Gastroesophageal sphincter (tissue), 4 donors: ENCODE measurements around the gene RAB26. TPM values are rescaled to one million over a fixed set of nuclear protein-coding genes. Genes with fewer than 3 reads are reported as not detected.

Source experiments
- ATAC-seq: fragments of 150-250 bp; one replicate; pipeline ENCODE4 v1.9.1; 2016; ENCODE audit warnings: mild to moderate bottlenecking, moderate library complexity
- H3K27ac ChIP-seq, 4 donors: fragments of 200-600 bp; sonication (generic) in 3 of 4; 1 replicate in 3 of 4; 2 replicates in 1 of 4; pipeline ENCODE4 v1.5.1; 2016 to 2019
- H3K27me3 ChIP-seq: fragments of 200-600 bp; sonication (generic); one replicate; pipeline ENCODE4 v1.5.1; 2019
- H3K36me3 ChIP-seq, 2 donors: fragments of 200-600 bp; sonication (generic); one replicate each; pipeline ENCODE4 v1.5.1; 2019; ENCODE audit warnings: control low read depth in 1 of 2
- H3K4me1 ChIP-seq, 3 donors: fragments of 200-600 bp; sonication (generic); 1 replicate in 2 of 3; 2 replicates in 1 of 3; pipeline ENCODE4 v1.5.1; 2016 to 2019; ENCODE audit warnings: control low read depth in 2 of 3
- H3K4me3 ChIP-seq, 2 donors: fragments of 200-600 bp; sonication (generic); one replicate each; pipeline ENCODE4 v1.5.1; 2019; ENCODE audit warnings: mild to moderate bottlenecking in 1 of 2, moderate library complexity in 1 of 2
- H3K9me3 ChIP-seq, 3 donors: fragments of 200-600 bp; sonication (generic); one replicate each; pipeline ENCODE4 v1.5.1; 2017 to 2019; ENCODE audit warnings: control low read depth in 2 of 3
- EP300 ChIP-seq: sonication (generic); formaldehyde crosslinking; IDR thresholded peaks from one replicate; pipeline ENCODE4 v1.6.1; 2017; ENCODE audit warnings: antibody characterized with exemption, mild to moderate bottlenecking
- POLR2A ChIP-seq, 2 donors: fragments of 450-650 bp; IDR thresholded peaks; one replicate each; pipeline ENCODE4 v1.6.1; 2017; ENCODE audit warnings: antibody characterized with exemption in 2 of 2, mild to moderate bottlenecking in 2 of 2, moderate library complexity in 1 of 2
- POLR2AphosphoS5 ChIP-seq: sonication (generic); formaldehyde crosslinking; IDR thresholded peaks from one replicate; pipeline ENCODE4 v1.6.1; 2017; ENCODE audit warnings: antibody characterized with exemption
- WGBS, 2 donors: methylation state at CpG; one replicate each; pipeline ENCODE4 v1.1.5; 2018; ENCODE audit warnings: low coverage in 1 of 2; 5-methylcytosine and 5-hydroxymethylcytosine counted together
- total RNA-seq, 4 donors: library from RNA; depleted of rRNA; stranded (reverse); fragments of >200 nt; gene quantifications; one replicate each; pipeline ENCODE4 v1.1.0, GENCODE V29; 2016
- TF ChIP-seq, protein P1 (sequence below), 4 experiments: fragments of 200-600 bp in 2 of 4; fragments of 450-650 bp in 2 of 4; sonication (generic) in 1 of 4; IDR thresholded peaks; one replicate each; pipeline ENCODE4 v1.5.1; 2017 to 2019; ENCODE audit warnings: antibody characterized with exemption in 4 of 4, mild to moderate bottlenecking in 2 of 4, moderate library complexity in 2 of 4

RAB26 gene
- total RNA-seq, 4 donors from 2014 or later, result 0.39 to 1.0 TPM; not detected in 2

DNA sequence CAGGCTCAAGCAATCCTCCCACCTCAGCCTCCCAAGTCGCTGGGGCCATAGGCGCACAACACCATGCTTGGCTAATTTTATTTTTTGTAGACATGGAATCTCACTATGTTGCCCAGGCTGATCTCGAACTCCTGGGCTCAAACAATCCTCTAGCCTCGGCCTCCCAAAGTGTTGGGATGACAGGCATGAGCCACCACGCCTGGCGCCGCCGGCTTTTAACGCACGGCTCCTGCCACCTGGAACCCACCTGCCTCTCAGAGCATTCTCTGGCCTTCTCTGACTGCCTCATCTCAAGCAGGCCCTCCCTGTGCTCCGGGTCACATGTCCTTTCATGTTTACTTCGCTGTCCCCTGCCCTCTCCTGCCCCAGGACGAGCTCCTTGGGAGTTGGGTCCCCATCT, 37.6 kb downstream of the RAB26 start:
- H3K36me3 ChIP-seq, result no peaks in the 10 kb centered on the region
- no peak overlapping the region for H3K4me3 ChIP-seq
- ATAC-seq, result no peak
- WGBS, 2 donors, result 92 to 97% methylated on average over 11 to 12 of the region's 13 CpGs
- no peaks in the 10 kb centered on the region for H3K27me3 ChIP-seq
- TF ChIP-seq POLR2AphosphoS5, result no peak
- no peak for TF ChIP-seq POLR2A (IDR thresholded peaks at IDR 0.05)
- no peak for TF ChIP-seq EP300
- TF ChIP-seq, protein P1, sequence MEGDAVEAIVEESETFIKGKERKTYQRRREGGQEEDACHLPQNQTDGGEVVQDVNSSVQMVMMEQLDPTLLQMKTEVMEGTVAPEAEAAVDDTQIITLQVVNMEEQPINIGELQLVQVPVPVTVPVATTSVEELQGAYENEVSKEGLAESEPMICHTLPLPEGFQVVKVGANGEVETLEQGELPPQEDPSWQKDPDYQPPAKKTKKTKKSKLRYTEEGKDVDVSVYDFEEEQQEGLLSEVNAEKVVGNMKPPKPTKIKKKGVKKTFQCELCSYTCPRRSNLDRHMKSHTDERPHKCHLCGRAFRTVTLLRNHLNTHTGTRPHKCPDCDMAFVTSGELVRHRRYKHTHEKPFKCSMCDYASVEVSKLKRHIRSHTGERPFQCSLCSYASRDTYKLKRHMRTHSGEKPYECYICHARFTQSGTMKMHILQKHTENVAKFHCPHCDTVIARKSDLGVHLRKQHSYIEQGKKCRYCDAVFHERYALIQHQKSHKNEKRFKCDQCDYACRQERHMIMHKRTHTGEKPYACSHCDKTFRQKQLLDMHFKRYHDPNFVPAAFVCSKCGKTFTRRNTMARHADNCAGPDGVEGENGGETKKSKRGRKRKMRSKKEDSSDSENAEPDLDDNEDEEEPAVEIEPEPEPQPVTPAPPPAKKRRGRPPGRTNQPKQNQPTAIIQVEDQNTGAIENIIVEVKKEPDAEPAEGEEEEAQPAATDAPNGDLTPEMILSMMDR (IDR thresholded peaks at IDR 0.05), result no peak
- no peak overlapping the region for H3K27ac ChIP-seq
- no peaks in the 10 kb centered on the region for H3K4me1 ChIP-seq
- no peaks in the 10 kb centered on the region for H3K9me3 ChIP-seq

DNA sequence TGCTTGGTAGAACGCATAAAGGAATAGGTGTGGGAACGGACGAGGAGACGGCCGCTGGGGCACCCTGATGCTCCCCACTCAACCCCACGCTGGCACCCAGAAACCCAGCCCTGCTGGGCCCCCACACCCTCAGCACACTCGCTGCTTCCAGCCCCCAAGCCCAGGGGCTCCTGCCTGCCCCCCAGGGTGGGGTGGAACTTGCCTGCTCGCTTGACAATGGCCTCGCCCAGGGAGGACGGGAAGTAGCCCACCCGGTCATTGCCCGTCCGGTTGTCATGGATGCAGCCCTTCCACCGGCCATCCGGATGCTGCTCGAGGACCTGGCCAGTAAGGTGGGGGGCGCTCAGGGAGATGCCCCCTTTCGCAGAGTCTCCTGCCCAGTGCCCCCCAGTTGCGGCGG, 38.1 kb downstream of the RAB26 start:
- H3K4me3 ChIP-seq, result no peak overlapping the region
- H3K36me3 ChIP-seq, result no peaks in the 10 kb centered on the region
- no peaks in the 10 kb centered on the region for H3K27me3 ChIP-seq
- H3K9me3 ChIP-seq, result no peaks in the 10 kb centered on the region
- no peak for ATAC-seq
- H3K27ac ChIP-seq, result no peak overlapping the region
- H3K4me1 ChIP-seq, result no peaks in the 10 kb centered on the region
- no CpG with 5 or more reads among the region's 20 CpGs for WGBS, 2 donors
- TF ChIP-seq POLR2AphosphoS5 (no peak), EP300 (no peak), POLR2A (IDR thresholded peaks at IDR 0.05) (no peak)
- TF ChIP-seq, protein P1 (IDR thresholded peaks at IDR 0.05), result no peak

DNA sequence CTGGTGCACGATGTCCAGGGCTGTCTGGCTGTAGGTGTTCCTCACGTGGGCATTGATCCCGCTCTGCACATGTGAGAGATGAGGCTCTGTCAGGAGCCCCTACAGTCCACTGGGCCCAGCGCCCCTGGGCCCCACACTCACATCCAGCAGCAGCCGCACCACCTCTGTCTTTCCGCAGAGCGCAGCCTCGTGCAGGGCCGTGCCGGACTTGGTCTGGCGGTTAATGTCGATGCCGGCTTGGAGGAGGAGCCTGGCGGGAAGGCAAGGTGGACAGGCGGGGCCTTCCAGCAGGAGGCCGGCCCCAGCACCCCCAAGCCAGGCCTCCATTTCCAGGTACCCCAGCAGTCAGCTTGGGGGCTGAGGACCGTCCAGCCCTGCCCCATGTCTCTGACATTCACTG, 38.8 kb downstream of the RAB26 start:
- no peaks in the 10 kb centered on the region for H3K4me1 ChIP-seq
- H3K27me3 ChIP-seq, result no peaks in the 10 kb centered on the region
- no peaks in the 10 kb centered on the region for H3K9me3 ChIP-seq
- ATAC-seq, result no peak
- no peak overlapping the region for H3K4me3 ChIP-seq
- H3K36me3 ChIP-seq, result no peaks in the 10 kb centered on the region
- 80% methylated on average over 1 of the region's 17 CpGs; no CpG with 5 or more reads in 1 of the 2 donors for WGBS, 2 donors
- H3K27ac ChIP-seq, result no peak overlapping the region
- TF ChIP-seq POLR2AphosphoS5 (no peak), POLR2A (IDR thresholded peaks at IDR 0.05) (no peak), EP300 (no peak)
- TF ChIP-seq, protein P1 (IDR thresholded peaks at IDR 0.05), result no peak

DNA sequence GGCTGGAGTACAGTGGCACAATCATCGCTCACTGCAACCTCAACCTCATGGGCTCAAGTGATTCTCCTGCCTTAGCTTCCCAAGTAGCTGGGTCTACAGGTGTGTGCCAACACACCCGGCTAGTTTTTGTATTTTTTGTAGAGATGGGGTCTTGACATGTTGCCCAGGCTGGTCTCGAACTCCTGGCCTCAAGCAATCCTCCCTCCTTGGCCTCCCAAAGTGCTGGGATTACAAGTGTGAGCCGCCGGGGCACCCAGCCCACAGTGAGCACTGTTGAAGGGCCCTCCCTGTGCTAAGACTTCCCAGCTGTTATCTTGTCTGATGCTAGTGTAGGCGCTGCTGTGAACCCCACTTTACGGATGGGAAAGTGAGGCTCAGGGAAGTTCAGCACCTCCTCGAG, 40.0 kb downstream of the RAB26 start:
- TF ChIP-seq EP300 (no peak), POLR2A (IDR thresholded peaks at IDR 0.05) (no peak), POLR2AphosphoS5 (no peak)
- TF ChIP-seq, protein P1 (IDR thresholded peaks at IDR 0.05), result no peak
- Histone ChIP-seq H3K36me3 (no peaks in the 10 kb centered on the region), H3K27ac (no peak overlapping the region), H3K4me1 (no peaks in the 10 kb centered on the region), H3K27me3 (peaks cover 11% of the 10 kb centered on the region), H3K9me3 (no peaks in the 10 kb centered on the region), H3K4me3 (no peak overlapping the region)
- ATAC-seq, result no peak
- 87% methylated on average over 3 of the region's 8 CpGs; no CpG with 5 or more reads in 1 of the 2 donors for WGBS, 2 donors

DNA sequence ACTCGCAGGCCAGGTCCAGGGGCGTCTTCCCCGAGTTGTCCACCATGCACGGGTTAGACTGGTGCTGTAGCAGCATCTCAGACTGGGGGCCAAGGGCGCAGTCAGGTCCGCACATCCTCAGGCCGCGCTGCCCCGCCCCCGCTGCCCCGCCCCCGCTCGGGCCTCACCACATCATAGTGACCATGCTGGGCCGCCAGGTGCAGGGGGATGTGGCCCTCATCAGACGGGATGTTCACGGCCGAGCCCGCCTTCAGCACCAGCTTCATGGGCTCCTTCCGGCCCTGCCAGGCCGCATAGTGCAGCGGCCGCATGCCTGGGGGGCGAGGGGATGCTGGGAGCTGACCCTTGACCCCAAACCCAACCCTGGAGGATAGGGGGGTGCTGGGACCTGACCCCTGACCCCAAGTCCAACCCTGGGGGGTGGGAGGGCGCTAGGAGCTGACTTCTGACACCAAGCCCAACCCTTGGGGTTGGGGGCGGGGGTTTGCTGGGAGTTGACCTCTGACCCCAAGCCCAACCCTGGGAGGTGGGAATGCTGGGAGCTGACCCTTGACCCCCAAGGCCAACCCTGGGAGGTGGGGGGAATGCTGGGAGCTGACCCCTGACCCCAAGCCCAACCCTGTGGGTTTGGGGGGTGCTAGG, 40.9 kb downstream of the RAB26 start:
- TF ChIP-seq POLR2AphosphoS5 (no peak), EP300 (no peak), POLR2A (IDR thresholded peaks at IDR 0.05) (no peak)
- TF ChIP-seq, protein P1 (IDR thresholded peaks at IDR 0.05), result no peak
- Histone ChIP-seq H3K9me3 (no peaks in the 10 kb centered on the region), H3K36me3 (no peaks in the 10 kb centered on the region), H3K4me1 (no peaks in the 10 kb centered on the region), H3K4me3 (no peak overlapping the region), H3K27ac (no peak overlapping the region), H3K27me3 (peaks cover 21% of the 10 kb centered on the region)
- ATAC-seq, result no peak
- no CpG with 5 or more reads among the region's 25 CpGs for WGBS, 2 donors
